ENCODE data around the gene TEAD4. TPM values are rescaled to one million over a fixed set of nuclear protein-coding genes. Genes with fewer than 3 reads are reported as not detected.

TEAD4 gene
- total RNA-seq, 1 experiment from 2014 or later: 127 TPM

- H3K4me1 Mint-ChIP-seq: peaks cover 34 to 35% of the 10 kb centered on the region in 2 experiments
- no peaks in the 10 kb centered on the region; a peak in 1 of 5 replicates for H3K9me3 Mint-ChIP-seq
- Histone ChIP-seq H3K9ac (ENCODE audit: extremely low read depth, insufficient read length, low read length) (peak overlapping the region; percentile 48), H2BK120ac (ENCODE audit: low read depth, low read length, poor library complexity, severe bottlenecking) (peak overlapping the region; percentile 28), H3K79me1 (ENCODE audit: insufficient read depth, low read depth, low read length, poor library complexity, severe bottlenecking) (no peaks in the 10 kb centered on the region), H3K56ac (ENCODE audit: insufficient read length, low read depth, low read length) (no peak overlapping the region), H3K79me2 (ENCODE audit: insufficient read depth, low read length) (peaks cover 18% of the 10 kb centered on the region; the same call in 1 of the 2 replicates), H2AFZ (ENCODE audit: low read length) (no peak overlapping the region), H4K91ac (ENCODE audit: insufficient read length, low read depth, low read length) (no peak overlapping the region), H3K9me3 (ENCODE audit: control insufficient read depth, low read depth, low read length) (no peaks in the 10 kb centered on the region), H3K4ac (ENCODE audit: low read depth, low read length) (no peak overlapping the region), H2BK20ac (ENCODE audit: low read depth, low read length, poor library complexity, severe bottlenecking) (no peak overlapping the region), H3T11ph (ENCODE audit: low read length) (no peak overlapping the region), H2AK5ac (ENCODE audit: insufficient read length, low read length) (no peak overlapping the region), H3K14ac (ENCODE audit: insufficient read depth, low read length) (no peak overlapping the region), H3K18ac (ENCODE audit: insufficient read length, low read depth, low read length) (no peak overlapping the region), H3K23me2 (ENCODE audit: insufficient read length, low read depth, low read length, poor library complexity, severe bottlenecking) (peaks cover 21% of the 10 kb centered on the region), H3K4me1 (ENCODE audit: insufficient read depth, low read length) (no peaks in the 10 kb centered on the region; the same call in 1 of the 2 replicates), H3K4me2 (ENCODE audit: insufficient read depth, insufficient read length, low read length) (peak overlapping the region; percentile 80), H4K20me1 (ENCODE audit: control insufficient read depth, insufficient read depth, insufficient read length) (peaks cover 3% of the 10 kb centered on the region), H2BK5ac (ENCODE audit: insufficient read length, low read length) (no peak overlapping the region), H4K8ac (replicated peaks; ENCODE audit: insufficient read length, low read depth, low read length) (no peak overlapping the region), H3K27me3 (ENCODE audit: insufficient read depth, low read length) (no peaks in the 10 kb centered on the region), H3K27ac (ENCODE audit: insufficient read length, low read depth, low read length) (peak overlapping the region; percentile 19), H4K5ac (ENCODE audit: insufficient read length, low read depth, low read length) (no peak overlapping the region), H3K23ac (ENCODE audit: insufficient read length, low read depth, low read length) (no peak overlapping the region), H2BK12ac (ENCODE audit: insufficient read length, low read depth, low read length) (no peak overlapping the region), H2BK15ac (ENCODE audit: low read depth, low read length) (no peak overlapping the region)
- WGBS (ENCODE audit: extremely low coverage, insufficient read length, low lambda C conversion rate): no CpG with 5 or more reads among the region's 11 CpGs
- no peak for DNase-seq
- peak overlapping the region in 1 of 3 experiments; percentile 68; a peak in 1 of 7 replicates for H3K27ac Mint-ChIP-seq
- peak overlapping the region; percentile 83 to 96 for H3K4me3 Mint-ChIP-seq
- TF ChIP-seq CTCF (conservative IDR thresholded peaks at IDR 0.05): no peak; the same call in 2 of the 3 replicates
- H3K36me3 Mint-ChIP-seq (ENCODE audit: insufficient read depth in 1 of 3, low read depth in 3 of 3): peaks cover 0 to 7% (median 4%) of the 10 kb centered on the region in 3 experiments; a peak in 4 of 7 replicates
- H3K27me3 Mint-ChIP-seq (ENCODE audit: low read depth): peaks cover 6% of the 10 kb centered on the region
These were observed 1.3 kb upstream of the TEAD4 start for GRCh38 chr12:2957816-2958431.
